Kidney epithelial cell (primary cell): Measurements from ENCODE around the gene TUBGCP3. TPM values are rescaled to one million over a fixed set of nuclear protein-coding genes. Genes with fewer than 3 reads are reported as not detected.

Experiments used
- DNase-seq: peaks from one replicate; pipeline ENCODE4 v3.0.0-alpha.2; 2010; ENCODE audit warnings: low read depth
- H3K27me3 ChIP-seq: 2 replicates; pipeline ENCODE4 v1.6.0; 2011; ENCODE audit warnings: low read length; ENCODE audit not compliant: control insufficient read depth, insufficient read depth
- H3K36me3 ChIP-seq: 2 replicates; pipeline ENCODE4 v1.5.1; 2011; ENCODE audit warnings: low read length; ENCODE audit not compliant: control insufficient read depth, insufficient read depth
- H3K4me3 ChIP-seq: 2 replicates; pipeline ENCODE4 v1.5.1; 2011; ENCODE audit warnings: low read depth, mild to moderate bottlenecking, control low read depth, low read length
- CTCF ChIP-seq: IDR thresholded peaks from 2 replicates; pipeline ENCODE4 v1.5.1; 2011; ENCODE audit warnings: mild to moderate bottlenecking, moderate library complexity, low read length, control low read depth, inconsistent platforms; ENCODE audit not compliant: insufficient read depth, poor library complexity, severe bottlenecking
- total RNA-seq: library from RNA; depleted of rRNA; stranded (reverse); fragments of >200 nt; gene quantifications from 2 replicates; pipeline ENCODE4 v1.2.3, GENCODE V29; 2015

The TUBGCP3 gene
- total RNA-seq, 1 donor from 2014 or later, result 18.0 TPM

GRCh38 chr13:112457081-112457480 lies 130.9 kb downstream of the TUBGCP3 start:
- H3K27me3 ChIP-seq, result peaks cover 6% of the 10 kb centered on the region
- no peak for TF ChIP-seq CTCF
- no peak for DNase-seq
- no peak overlapping the region for H3K4me3 ChIP-seq
- no peaks in the 10 kb centered on the region for H3K36me3 ChIP-seq

GRCh38 chr13:112456138-112457056 lies 131.6 kb downstream of the TUBGCP3 start:
- DNase-seq, result no peak
- H3K36me3 ChIP-seq, result no peaks in the 10 kb centered on the region
- H3K4me3 ChIP-seq, result no peak overlapping the region
- H3K27me3 ChIP-seq, result peaks cover 6% of the 10 kb centered on the region
- TF ChIP-seq CTCF, result no peak

- Histone ChIP-seq H3K36me3 (no peaks in the 10 kb centered on the region), H3K4me3 (no peak overlapping the region), H3K27me3 (peaks cover 6% of the 10 kb centered on the region)
- DNase-seq, result no peak
- TF ChIP-seq CTCF, result no peak
These were observed 132.4 kb downstream of the TUBGCP3 start for GRCh38 chr13:112455476-112456059.

GRCh38 chr13:112454648-112455334 lies 133.2 kb downstream of the TUBGCP3 start:
- no peak for DNase-seq
- Histone ChIP-seq H3K36me3 (no peaks in the 10 kb centered on the region), H3K27me3 (peaks cover 6% of the 10 kb centered on the region), H3K4me3 (no peak overlapping the region)
- no peak for TF ChIP-seq CTCF

- no peak overlapping the region for H3K4me3 ChIP-seq
- H3K27me3 ChIP-seq, result peaks cover 6% of the 10 kb centered on the region
- no peak for TF ChIP-seq CTCF
- DNase-seq, result no peak
- no peaks in the 10 kb centered on the region for H3K36me3 ChIP-seq
These were observed 133.9 kb downstream of the TUBGCP3 start for GRCh38 chr13:112453874-112454647.
